Iris pigment epithelial cell (primary cell): ENCODE data around the gene BPIFB4.
"Not testable (repeated sequence)": the region's sequence is repeated elsewhere in the genome, so short reads cannot be mapped to it uniquely, and the experiment has no call there.

Experiments
- DNase-seq: peaks from one replicate; pipeline ENCODE4 v3.0.0-alpha.2; 2011; ENCODE audit warnings: low read depth

Gene BPIFB4

GRCh38 chr20:33119725-33120720, 40.6 kb downstream of the BPIFB4 start:
- no peak for DNase-seq

GRCh38 chr20:33120934-33121333, 41.5 kb downstream of the BPIFB4 start:
- DNase-seq, result no peak

GRCh38 chr20:33122297-33122696, 42.9 kb downstream of the BPIFB4 start:
- not testable (repeated sequence) for DNase-seq

GRCh38 chr20:33124261-33124660, 44.8 kb downstream of the BPIFB4 start:
- no peak for DNase-seq

GRCh38 chr20:33124994-33125393, 45.6 kb downstream of the BPIFB4 start:
- DNase-seq, result no peak

DNA sequence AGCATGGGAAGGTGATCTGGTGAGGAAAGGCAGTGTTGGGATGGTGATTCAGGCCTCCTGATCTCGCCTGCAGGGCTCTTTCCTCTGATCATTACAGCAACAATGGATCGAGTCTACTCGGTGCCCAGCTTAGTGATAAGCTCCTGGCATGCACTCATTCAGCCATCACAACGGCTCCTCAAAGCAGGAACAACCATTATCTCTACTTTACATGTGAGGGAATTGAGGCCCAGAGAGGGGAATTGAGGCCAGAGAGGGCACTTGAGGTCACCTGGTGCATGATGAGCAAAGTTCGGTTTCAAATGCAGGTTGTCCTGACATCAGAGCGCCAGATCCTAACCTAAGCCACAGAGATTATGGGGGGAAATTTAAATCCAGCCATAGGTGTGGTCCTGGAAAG, 46.5 kb downstream of the BPIFB4 start:
- no peak for DNase-seq

DNA sequence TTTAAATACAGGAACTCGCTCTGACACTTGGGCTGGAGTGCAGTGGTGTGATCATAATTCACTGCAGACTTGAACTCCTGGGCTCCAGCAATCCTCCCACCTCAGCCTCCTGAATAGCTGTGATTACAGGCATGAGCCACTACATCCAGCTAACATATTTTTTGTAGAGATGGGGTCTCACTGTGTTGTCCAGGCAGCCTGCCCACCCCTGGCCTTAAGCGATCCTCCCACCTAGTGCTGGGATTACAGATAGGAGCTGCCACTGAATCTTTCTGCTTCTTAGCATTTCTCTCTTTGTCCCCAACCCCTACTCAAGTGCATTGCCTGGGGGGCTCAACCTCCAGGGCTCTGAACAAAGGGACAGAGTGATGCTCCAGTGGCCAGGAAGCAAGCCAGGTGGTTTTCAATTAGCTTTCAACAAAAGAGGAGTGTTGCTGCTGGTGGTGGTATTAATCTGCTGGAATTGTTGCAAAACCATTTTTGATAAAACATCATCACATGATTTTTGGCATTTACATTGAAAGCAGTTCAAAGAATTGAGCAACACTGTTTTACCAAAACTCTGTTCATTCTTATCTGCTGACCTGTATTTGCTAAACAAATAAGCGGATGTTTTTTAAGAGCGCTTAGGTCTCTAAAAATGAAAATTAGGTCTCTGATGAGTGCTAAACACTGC, 48.1 kb downstream of the BPIFB4 start:
- DNase-seq, result peak; percentile 9

GRCh38 chr20:33130568-33131061, 51.2 kb downstream of the BPIFB4 start:
- no peak for DNase-seq

DNA sequence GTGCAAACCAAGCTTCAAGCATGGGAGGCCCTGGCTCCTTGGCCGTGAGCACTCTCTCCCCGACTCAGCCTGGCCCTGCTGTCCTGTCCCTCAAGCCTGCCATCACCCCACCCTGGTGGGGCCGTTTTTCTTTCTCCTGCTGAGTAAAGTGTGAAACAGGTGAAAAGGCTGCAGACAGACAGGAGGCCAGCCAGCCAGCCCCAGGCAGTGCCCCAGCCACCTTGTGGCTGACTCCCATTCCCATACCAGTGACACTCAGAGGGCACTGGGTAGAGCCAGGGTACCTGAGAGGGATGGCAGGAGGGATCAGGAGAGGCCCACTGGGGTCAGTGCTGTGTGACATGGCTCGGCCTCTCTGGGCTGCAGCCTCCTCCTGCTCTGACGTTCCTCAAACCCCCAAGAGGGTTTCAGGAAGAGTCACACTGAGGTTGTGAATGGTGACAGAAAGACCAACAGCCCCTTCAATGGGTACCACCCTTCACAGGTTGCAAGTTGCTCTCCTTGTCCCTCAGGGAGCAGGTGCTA, 52.6 kb downstream of the BPIFB4 start:
- DNase-seq, result no peak

GRCh38 chr20:33132513-33133372, 53.3 kb downstream of the BPIFB4 start:
- DNase-seq, result no peak

DNA sequence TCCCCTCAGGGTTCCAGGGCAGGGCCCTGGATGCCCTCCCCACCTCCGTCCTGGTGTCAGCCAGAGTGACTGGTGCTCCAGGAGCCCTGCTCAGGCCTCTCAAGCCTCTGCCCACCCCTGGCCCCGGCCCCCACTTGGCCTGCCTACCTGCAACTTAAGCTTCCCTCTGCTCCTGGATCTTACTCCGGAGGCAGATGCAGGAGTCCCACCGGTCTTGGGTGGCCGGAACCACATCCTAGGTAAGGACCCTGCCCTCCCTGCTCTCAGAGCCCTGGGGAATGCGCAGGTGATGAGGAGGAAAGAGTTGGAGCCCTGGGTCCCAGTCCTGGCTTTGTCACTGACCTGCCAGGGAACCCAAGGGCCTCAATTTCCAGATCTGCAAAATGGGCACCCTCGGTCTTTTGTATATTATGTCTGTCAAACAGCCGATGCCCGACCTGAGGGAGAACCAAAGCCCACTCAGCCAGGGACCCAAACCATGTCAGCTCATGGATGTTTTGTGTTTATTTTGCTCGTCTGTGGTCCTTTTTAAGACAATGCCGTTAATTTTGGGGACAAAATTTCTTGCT, 54.0 kb downstream of the BPIFB4 start:
- DNase-seq, result no peak

DNA sequence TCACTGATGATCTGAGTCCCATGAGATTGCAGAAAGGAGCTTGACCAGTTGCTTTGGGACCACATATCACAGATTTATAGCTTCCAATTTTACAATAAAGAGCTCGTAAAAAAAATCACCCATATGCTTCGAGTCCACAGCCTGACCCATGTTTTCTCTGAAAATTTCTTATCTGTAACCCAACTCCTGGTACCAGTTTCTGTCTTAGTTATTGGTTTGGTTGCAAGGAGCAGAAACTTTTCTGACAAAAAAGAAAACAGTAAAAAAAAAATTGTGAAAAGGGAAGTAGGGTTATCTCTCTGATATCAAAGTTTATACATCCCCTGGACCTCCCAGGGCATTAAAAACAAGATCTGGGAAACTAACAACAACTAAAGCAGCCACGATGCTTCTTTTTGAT, 57.8 kb downstream of the BPIFB4 start:
- no peak for DNase-seq

- no peak for DNase-seq
Observed at GRCh38 chr20:33139467-33139866, 60.0 kb downstream of the BPIFB4 start.

DNA sequence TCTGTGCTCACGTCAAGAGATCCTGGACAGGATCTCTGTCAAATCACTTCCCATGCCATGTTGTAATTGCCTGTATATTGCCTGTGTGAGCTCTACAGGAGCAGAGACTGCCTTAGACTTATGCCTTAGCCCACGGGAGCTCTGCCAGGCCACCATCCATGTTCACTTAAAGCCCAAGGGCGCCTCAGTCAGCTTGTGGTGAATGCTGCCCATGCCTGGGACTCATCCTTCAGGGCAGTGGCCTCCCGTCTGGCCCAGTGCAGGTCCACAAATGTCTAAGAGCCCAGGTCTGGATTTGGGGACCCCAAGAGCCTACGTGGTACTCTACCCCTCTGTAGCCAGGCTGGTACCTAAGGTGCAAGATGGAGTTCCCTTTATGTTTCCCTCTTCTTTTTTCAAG, 66.1 kb downstream of the BPIFB4 start:
- no peak for DNase-seq

DNA sequence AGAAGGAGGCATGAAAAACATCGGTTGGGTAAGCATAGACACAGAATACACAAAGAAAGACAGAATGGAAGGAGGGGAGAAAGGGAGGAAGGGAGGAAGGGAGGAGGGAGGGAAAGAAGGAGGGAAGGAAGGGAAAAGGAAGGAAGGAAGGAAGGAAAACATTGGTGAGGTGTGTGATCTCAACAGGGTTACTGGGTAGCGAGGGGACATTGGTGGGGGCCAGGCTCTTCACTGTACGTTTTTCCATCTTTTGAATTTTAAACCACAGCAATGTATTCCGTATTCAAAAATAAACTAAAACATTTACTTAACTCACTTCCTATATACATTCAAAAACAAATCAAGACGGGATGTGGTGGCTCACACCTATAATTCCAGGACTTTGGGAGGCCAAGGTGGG, 67.9 kb downstream of the BPIFB4 start:
- no peak for DNase-seq

- DNase-seq, result no peak
Observed at GRCh38 chr20:33148040-33148439, 68.6 kb downstream of the BPIFB4 start.

- no peak for DNase-seq
Observed at GRCh38 chr20:33154252-33154651, 74.8 kb downstream of the BPIFB4 start.

DNA sequence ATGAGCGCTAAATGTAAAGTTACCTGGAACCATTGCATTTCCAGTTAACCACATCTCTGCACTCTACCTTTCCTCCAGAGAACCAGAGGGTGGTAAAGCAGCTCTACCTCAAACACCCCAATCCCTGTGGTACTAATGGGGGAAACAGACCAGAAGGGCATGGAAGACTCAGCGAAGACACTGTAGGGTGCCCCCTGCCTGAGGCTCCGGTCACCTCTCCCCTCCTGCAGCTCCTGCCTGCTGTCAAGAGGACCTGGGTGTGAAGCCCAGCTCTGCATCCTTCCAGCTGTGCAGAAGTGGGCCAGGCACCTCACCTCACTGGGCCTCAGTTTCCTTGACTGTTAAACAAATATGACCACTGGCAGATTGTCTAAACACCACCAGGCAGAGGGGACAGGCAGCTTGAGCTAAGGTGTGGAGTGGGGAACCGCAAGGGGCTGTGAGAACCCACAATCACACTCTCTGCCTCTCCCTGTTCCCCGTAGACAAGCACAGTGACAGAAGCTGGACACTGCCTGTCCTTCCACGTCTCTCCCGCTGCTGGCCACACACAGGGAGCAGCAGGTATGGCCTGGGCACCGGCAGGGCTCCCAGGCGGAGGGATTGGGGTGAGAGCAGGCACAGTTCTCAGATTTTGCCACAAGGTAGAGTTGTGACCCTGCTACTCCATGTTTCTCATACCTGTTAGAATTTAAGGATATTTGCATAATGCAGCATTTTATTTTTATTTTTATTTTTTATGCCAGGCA, 79.4 kb downstream of the BPIFB4 start:
- DNase-seq, result no peak

DNA sequence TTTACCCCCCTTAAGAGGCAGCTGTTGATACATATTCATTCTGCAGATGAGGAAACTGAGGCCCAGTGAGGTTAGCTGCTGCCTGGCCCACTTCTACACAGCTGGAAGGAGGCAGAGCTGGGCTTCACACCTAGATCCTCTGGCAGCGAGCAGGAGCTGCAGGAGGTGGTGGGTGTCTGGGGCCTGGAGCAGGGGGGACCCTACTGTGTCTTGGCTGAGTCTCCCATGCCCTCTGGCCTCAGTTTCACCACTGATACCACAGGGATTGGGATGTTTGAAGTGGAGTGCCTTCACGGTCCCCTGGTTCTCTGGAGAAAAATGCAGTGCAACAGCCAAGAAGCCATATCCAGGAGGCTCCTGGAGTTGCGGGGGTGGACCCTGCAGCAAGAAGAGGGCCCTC, 80.3 kb downstream of the BPIFB4 start:
- DNase-seq, result no peak

- no peak for DNase-seq
Observed at GRCh38 chr20:33160681-33161080, 81.2 kb downstream of the BPIFB4 start.
